KBM-7 (cell line): Measurements from ENCODE around the gene VMAC.

Source experiments
- DNase-seq: peaks from one replicate; pipeline ENCODE4 v3.0.0-alpha.2; 2015
- in situ Hi-C: fragments of 300-500 bp; cut with MboI; formaldehyde crosslinking; loops from 2 replicates; pipeline ENCODE4 v1.14.3; 2020; ENCODE audit warnings: low sequenced_read_pairs, low pct_unique_long_range_greater_than_20kb, mixed read lengths

Gene VMAC

GRCh38 chr19:5921516-5922160 lies 17.0 kb downstream of the VMAC start:
- no peak for DNase-seq
- in situ Hi-C loops = no loop called here

GRCh38 chr19:5922161-5922545 lies 17.5 kb downstream of the VMAC start:
- DNase-seq = no peak
- in situ Hi-C loops = no loop called here

- DNase-seq = no peak
- in situ Hi-C loops = no loop called here
Observed at GRCh38 chr19:5923356-5923755, 18.7 kb downstream of the VMAC start.

GRCh38 chr19:5925830-5926427 lies 21.3 kb downstream of the VMAC start:
- DNase-seq = no peak
- in situ Hi-C loops = no loop called here

GRCh38 chr19:5926641-5927440 lies 22.2 kb downstream of the VMAC start:
- in situ Hi-C loops = no loop called here

GRCh38 chr19:5927441-5927821 lies 22.8 kb downstream of the VMAC start:
- no peak for DNase-seq
- in situ Hi-C loops = no loop called here

More at GRCh38 chr19:5926641-5927440, 22.2 kb downstream of the VMAC start:
- no peak for DNase-seq

- in situ Hi-C loops = no loop called here
Observed at GRCh38 chr19:5929179-5929578, 24.5 kb downstream of the VMAC start.

GRCh38 chr19:5929625-5930024 lies 25.0 kb downstream of the VMAC start:
- no peak for DNase-seq
- in situ Hi-C loops = no loop called here

More at GRCh38 chr19:5929179-5929578, 24.5 kb downstream of the VMAC start:
- no peak for DNase-seq

GRCh38 chr19:5931251-5931650 lies 26.6 kb downstream of the VMAC start:
- no peak for DNase-seq
- in situ Hi-C loops = no loop called here

- DNase-seq = no peak
- in situ Hi-C loops = no loop called here
Observed at GRCh38 chr19:5932146-5932545, 27.5 kb downstream of the VMAC start.

GRCh38 chr19:5932609-5933262 lies 28.1 kb downstream of the VMAC start:
- DNase-seq = no peak
- in situ Hi-C loops = no loop called here

GRCh38 chr19:5933391-5934068 lies 28.9 kb downstream of the VMAC start:
- in situ Hi-C loops = no loop called here
- DNase-seq = no peak

- no peak for DNase-seq
- in situ Hi-C loops = no loop called here
Observed at GRCh38 chr19:5934069-5934401, 29.4 kb downstream of the VMAC start.

- in situ Hi-C loops = no loop called here
- DNase-seq = no peak
Observed at GRCh38 chr19:5934774-5935472, 30.3 kb downstream of the VMAC start.

- in situ Hi-C loops = no loop called here
- no peak for DNase-seq
Observed at GRCh38 chr19:5935473-5936291, 31.0 kb downstream of the VMAC start.

- no peak for DNase-seq
- in situ Hi-C loops = no loop called here
Observed at GRCh38 chr19:5936292-5936592, 31.6 kb downstream of the VMAC start.

GRCh38 chr19:5937550-5937949 lies 32.9 kb downstream of the VMAC start:
- in situ Hi-C loops = no loop called here
- no peak for DNase-seq
